Uterus (tissue), 2 donors: ENCODE measurements around the gene SUGP1.
A peak's percentile ranks its signal among the peaks of the same experiment; 100 is the strongest.

Source experiments
- POLR2A ChIP-seq, 2 donors: fragments of 450-650 bp; IDR thresholded peaks; one replicate each; pipeline ENCODE4 v1.6.1; 2016; ENCODE audit warnings: antibody characterized with exemption in 2 of 2, mild to moderate bottlenecking in 1 of 2, moderate library complexity in 1 of 2
- TF ChIP-seq, protein P1 (sequence below), 4 experiments: fragments of 200-600 bp in 2 of 4; fragments of 450-650 bp in 2 of 4; sonication (generic) in 2 of 4; IDR thresholded peaks; one replicate each; pipeline ENCODE4 v1.5.1; 2016 to 2019; ENCODE audit warnings: antibody characterized with exemption in 4 of 4, mild to moderate bottlenecking in 2 of 4, moderate library complexity in 1 of 4

DNA sequence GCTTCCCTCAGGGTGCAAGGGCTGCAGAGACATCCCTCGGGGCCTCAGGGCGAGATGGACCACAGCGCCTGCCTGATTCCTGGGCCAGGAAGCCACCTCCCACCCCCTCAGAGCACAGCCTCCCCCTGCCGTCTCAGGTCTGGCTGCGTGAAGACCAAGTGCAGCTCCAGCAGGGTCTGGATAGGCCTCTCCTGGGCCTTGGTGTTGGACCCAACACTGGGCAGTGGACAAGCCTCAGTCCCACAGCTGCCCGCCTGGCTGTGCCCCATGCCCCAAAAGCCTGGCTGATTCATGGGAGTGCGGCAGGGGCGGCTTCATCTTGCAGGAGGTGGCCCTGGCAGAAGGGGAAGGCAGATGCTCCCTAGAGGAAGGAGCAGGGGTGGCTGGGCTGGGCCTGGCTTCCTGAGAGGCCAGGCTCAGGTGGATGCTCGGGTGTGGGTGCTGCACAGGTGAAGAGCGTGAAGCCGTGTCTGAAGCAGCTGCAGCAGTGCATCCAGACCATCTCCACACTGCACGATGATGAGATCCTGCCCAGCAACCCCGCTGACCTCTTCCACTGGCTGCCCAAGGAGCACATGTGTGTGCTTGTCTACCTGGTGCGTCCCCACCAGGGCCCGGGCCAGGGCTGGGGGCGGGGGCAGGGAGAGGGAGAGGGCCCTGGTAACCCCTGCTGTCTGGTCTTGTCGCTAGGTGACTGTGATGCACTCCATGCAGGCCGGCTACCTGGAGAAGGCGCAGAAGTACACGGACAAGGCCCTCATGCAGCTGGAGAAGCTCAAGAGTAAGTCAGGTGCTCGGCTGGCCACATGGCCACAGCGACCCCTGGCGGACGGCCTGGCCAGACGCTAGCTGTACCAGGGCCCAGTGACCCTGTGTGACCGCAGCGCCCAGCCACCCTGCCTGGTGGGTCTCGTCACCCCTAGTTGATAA lies 22.0 kb upstream of the SUGP1 start:
- TF ChIP-seq, protein P1, sequence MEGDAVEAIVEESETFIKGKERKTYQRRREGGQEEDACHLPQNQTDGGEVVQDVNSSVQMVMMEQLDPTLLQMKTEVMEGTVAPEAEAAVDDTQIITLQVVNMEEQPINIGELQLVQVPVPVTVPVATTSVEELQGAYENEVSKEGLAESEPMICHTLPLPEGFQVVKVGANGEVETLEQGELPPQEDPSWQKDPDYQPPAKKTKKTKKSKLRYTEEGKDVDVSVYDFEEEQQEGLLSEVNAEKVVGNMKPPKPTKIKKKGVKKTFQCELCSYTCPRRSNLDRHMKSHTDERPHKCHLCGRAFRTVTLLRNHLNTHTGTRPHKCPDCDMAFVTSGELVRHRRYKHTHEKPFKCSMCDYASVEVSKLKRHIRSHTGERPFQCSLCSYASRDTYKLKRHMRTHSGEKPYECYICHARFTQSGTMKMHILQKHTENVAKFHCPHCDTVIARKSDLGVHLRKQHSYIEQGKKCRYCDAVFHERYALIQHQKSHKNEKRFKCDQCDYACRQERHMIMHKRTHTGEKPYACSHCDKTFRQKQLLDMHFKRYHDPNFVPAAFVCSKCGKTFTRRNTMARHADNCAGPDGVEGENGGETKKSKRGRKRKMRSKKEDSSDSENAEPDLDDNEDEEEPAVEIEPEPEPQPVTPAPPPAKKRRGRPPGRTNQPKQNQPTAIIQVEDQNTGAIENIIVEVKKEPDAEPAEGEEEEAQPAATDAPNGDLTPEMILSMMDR (IDR thresholded peaks at IDR 0.05), result peak; percentile 47 to 66 (median 54)
- TF ChIP-seq POLR2A (IDR thresholded peaks at IDR 0.05), result no peak
